Upper lobe of left lung (tissue), 4 donors: ENCODE results near the gene CAMSAP3.

Experiments used
- EP300 ChIP-seq, 4 donors: sonication (generic); formaldehyde crosslinking; IDR thresholded peaks; one replicate each; pipeline ENCODE4 v1.5.1; 2017; ENCODE audit warnings: antibody characterized with exemption in 4 of 4, control low read depth in 2 of 4
- POLR2A ChIP-seq, 4 donors: fragments of 450-650 bp; IDR thresholded peaks; one replicate each; pipeline ENCODE4 v1.5.1; 2016 to 2017; ENCODE audit warnings: antibody characterized with exemption in 4 of 4, mild to moderate bottlenecking in 2 of 4
- POLR2AphosphoS5 ChIP-seq, 2 donors: sonication (generic); formaldehyde crosslinking; IDR thresholded peaks; one replicate each; pipeline ENCODE4 v1.5.1; 2017; ENCODE audit warnings: antibody characterized with exemption in 2 of 2
- TF ChIP-seq, protein P1 (sequence below), 6 experiments: fragments of 450-650 bp in 4 of 6; fragments of 200-600 bp in 2 of 6; sonication (generic) in 2 of 6; IDR thresholded peaks; one replicate each; pipeline ENCODE4 v1.5.1; 2016 to 2019; ENCODE audit warnings: antibody characterized with exemption in 6 of 6

GRCh38 chr19:7661744-7662538 lies 66.3 kb downstream of the CAMSAP3 start:
- TF ChIP-seq, protein P1, sequence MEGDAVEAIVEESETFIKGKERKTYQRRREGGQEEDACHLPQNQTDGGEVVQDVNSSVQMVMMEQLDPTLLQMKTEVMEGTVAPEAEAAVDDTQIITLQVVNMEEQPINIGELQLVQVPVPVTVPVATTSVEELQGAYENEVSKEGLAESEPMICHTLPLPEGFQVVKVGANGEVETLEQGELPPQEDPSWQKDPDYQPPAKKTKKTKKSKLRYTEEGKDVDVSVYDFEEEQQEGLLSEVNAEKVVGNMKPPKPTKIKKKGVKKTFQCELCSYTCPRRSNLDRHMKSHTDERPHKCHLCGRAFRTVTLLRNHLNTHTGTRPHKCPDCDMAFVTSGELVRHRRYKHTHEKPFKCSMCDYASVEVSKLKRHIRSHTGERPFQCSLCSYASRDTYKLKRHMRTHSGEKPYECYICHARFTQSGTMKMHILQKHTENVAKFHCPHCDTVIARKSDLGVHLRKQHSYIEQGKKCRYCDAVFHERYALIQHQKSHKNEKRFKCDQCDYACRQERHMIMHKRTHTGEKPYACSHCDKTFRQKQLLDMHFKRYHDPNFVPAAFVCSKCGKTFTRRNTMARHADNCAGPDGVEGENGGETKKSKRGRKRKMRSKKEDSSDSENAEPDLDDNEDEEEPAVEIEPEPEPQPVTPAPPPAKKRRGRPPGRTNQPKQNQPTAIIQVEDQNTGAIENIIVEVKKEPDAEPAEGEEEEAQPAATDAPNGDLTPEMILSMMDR (IDR thresholded peaks at IDR 0.05) = no peak
- TF ChIP-seq POLR2A (IDR thresholded peaks at IDR 0.05) (no peak), POLR2AphosphoS5 (IDR thresholded peaks at IDR 0.05) (no peak), EP300 (IDR thresholded peaks at IDR 0.05) (no peak)
